K562 (cell line): ENCODE results near the gene IQGAP3. TPM values are rescaled to one million over a fixed set of nuclear protein-coding genes. Genes with fewer than 3 reads are reported as not detected.

Experiments used
- ATAC-seq: fragments of 200-7000 bp; cut with Tn5 transposase; 3 replicates; pipeline ENCODE4 v1.9.1; 2020; ENCODE audit warnings: moderate library complexity
- BruUV-seq: library from RNA; stranded (reverse); fragments of 400-500 nt; replicated peaks from 2 replicates; lab custom pipeline; 2021; lab: Mats Ljungman, UMichigan
- CTCF ChIA-PET: fragments of 300-600 bp; formaldehyde crosslinking; extraction: SDS; loops from one replicate; lab custom pipeline; 2021; ENCODE audit warnings: low intra/inter-chr PET ratio; lab: Yijun Ruan, JAX
- POLR2A ChIA-PET: fragments of 300-600, 350-650 bp; sonication (Branson Sonifier 250); formaldehyde crosslinking; extraction: SDS; loops from one replicate; lab custom pipeline; 2021; ENCODE audit warnings: antibody characterized with exemption, inconsistent platforms; lab: Yijun Ruan, JAX
- DNase-seq, 4 experiments: peaks; one replicate each; pipeline versions ENCODE4 v3.0.0 to v3.0.0-alpha.2; 2011 to 2018; ENCODE audit warnings: low spot score in 3 of 4, mixed read lengths in 3 of 4; ENCODE audit errors: extremely low read depth in 1 of 4
- FAIRE-seq: peaks from 2 replicates; lab custom pipeline; 2011; peaks lifted over from hg19 to GRCh38; lab: Jason Lieb, UNC
- H2AFZ ChIP-seq: 2 replicates; pipeline ENCODE4 v1.6.0; 2011; ENCODE audit warnings: low read depth, low read length, control low read depth, inconsistent platforms
- H3K27ac ChIP-seq: fragments of 200-600 bp; 3 replicates; pipeline ENCODE4 v1.8.0; 2011; ENCODE audit warnings: low read depth, mild to moderate bottlenecking, control low read depth, inconsistent platforms, low read length, moderate library complexity, mixed read lengths; ENCODE audit errors: extremely low read depth
- H3K27me3 ChIP-seq, 2 experiments: fragments of 300-600 bp in 1 of 2; 2 replicates in 1 of 2; 3 replicates in 1 of 2; pipeline versions ENCODE4 v1.6.0 to v1.8.0; 2011; ENCODE audit warnings: inconsistent platforms in 2 of 2, low read length in 2 of 2, mild to moderate bottlenecking in 1 of 2, mixed read lengths in 1 of 2, moderate library complexity in 1 of 2; ENCODE audit not compliant: control insufficient read depth in 2 of 2, insufficient read depth in 2 of 2
- H3K36me3 ChIP-seq: fragments of 300-600 bp; 3 replicates; pipeline ENCODE4 v1.8.0; 2011; ENCODE audit warnings: mild to moderate bottlenecking, low read length, inconsistent platforms; ENCODE audit not compliant: control insufficient read depth, insufficient read depth
- H3K4me1 ChIP-seq, 2 experiments: fragments of 200-600 bp in 1 of 2; replicated peaks in 1 of 2; 2 replicates in 1 of 2; 3 replicates in 1 of 2; pipeline versions ENCODE4 v1.5.1 to v1.8.0; 2011; ENCODE audit warnings: inconsistent platforms in 2 of 2, low read length in 2 of 2, mild to moderate bottlenecking in 1 of 2, mixed read lengths in 1 of 2, moderate library complexity in 1 of 2; ENCODE audit not compliant: control insufficient read depth in 2 of 2, insufficient read depth in 2 of 2
- H3K4me2 ChIP-seq: 2 replicates; pipeline ENCODE4 v1.6.1; 2011; ENCODE audit warnings: low read length, control low read depth, inconsistent platforms, mixed read lengths; ENCODE audit not compliant: insufficient read depth
- H3K4me3 ChIP-seq: fragments of 200-600 bp; sonication (generic), shearing (Covaris generic); 2 replicates; pipeline ENCODE4 v1.5.1; 2016; ENCODE audit warnings: control low read depth, inconsistent platforms
- H3K79me2 ChIP-seq: fragments of 200-600 bp; 3 replicates; pipeline ENCODE4 v1.8.0; 2011; ENCODE audit warnings: low read length, inconsistent platforms; ENCODE audit not compliant: control insufficient read depth, insufficient read depth
- H3K9ac ChIP-seq, 2 experiments: 2 replicates each; pipeline versions ENCODE4 v1.6.0 to v1.6.1; 2011; ENCODE audit warnings: low read depth in 2 of 2, low read length in 2 of 2, control low read depth in 1 of 2, inconsistent platforms in 1 of 2, mild to moderate bottlenecking in 1 of 2, mixed read lengths in 1 of 2; ENCODE audit not compliant: insufficient read depth in 1 of 2
- H3K9me1 ChIP-seq: one replicate; pipeline ENCODE4 v1.6.0; 2011; ENCODE audit warnings: inconsistent platforms, mild to moderate bottlenecking, low read length, moderate library complexity; ENCODE audit not compliant: control insufficient read depth, insufficient read depth
- H3K9me3 ChIP-seq: replicated peaks from 2 replicates; pipeline ENCODE4 v1.5.1; 2011; ENCODE audit warnings: low read depth, low read length, inconsistent platforms; ENCODE audit not compliant: control insufficient read depth, insufficient read depth
- H4K20me1 ChIP-seq: replicated peaks from 2 replicates; pipeline ENCODE4 v1.6.1; 2011; ENCODE audit warnings: low read length, inconsistent platforms, mixed read lengths; ENCODE audit not compliant: control insufficient read depth, insufficient read depth
- CBFB ChIP-seq: sonication (generic); formaldehyde crosslinking; IDR thresholded peaks from 2 replicates; pipeline ENCODE4 v1.4.0; 2020; ENCODE audit warnings: mild to moderate bottlenecking, missing genetic modification reagents
- CXXC5 ChIP-seq: fragments of 250-450 bp; sonication (Bioruptor Pico); IDR thresholded peaks from 2 replicates; pipeline ENCODE4 v1.8.0; 2022; ENCODE audit warnings: inconsistent platforms, mild to moderate bottlenecking, moderate library complexity
- ESRRA ChIP-seq: fragments of 450-650 bp; IDR thresholded peaks from 2 replicates; pipeline ENCODE4 v1.6.1; 2014; ENCODE audit warnings: low read depth, mild to moderate bottlenecking, moderate library complexity, borderline replicate concordance
- PHF20 ChIP-seq: fragments of 450-650 bp; IDR thresholded peaks from 2 replicates; pipeline ENCODE4 v1.6.1; 2018; ENCODE audit not compliant: partially characterized antibody
- POLR2A ChIP-seq: fragments of 450-650 bp; conservative IDR thresholded peaks from 2 replicates; pipeline ENCODE4 v1.6.1; 2016
- POU5F1 ChIP-seq: fragments of 150-350 bp; IDR thresholded peaks from 2 replicates; pipeline ENCODE4 v1.6.1; 2014; ENCODE audit warnings: borderline replicate concordance, low read length, low read depth, mild to moderate bottlenecking; ENCODE audit not compliant: partially characterized antibody
- TAF1 ChIP-seq: IDR thresholded peaks from 2 replicates; pipeline ENCODE4 v1.6.1; 2011; ENCODE audit warnings: mild to moderate bottlenecking, low read length, moderate library complexity; ENCODE audit not compliant: insufficient read depth, control insufficient read depth, severe bottlenecking; ENCODE audit errors: extremely low read depth
- ZNF57 ChIP-seq: fragments of 450-650 bp; formaldehyde crosslinking; IDR thresholded peaks from 2 replicates; pipeline ENCODE4 v1.4.0; 2020; ENCODE audit warnings: mild to moderate bottlenecking, moderate library complexity
- ZNF583 ChIP-seq: fragments of 250-450 bp; sonication (Bioruptor Pico); IDR thresholded peaks from 2 replicates; pipeline ENCODE4 v1.4.0; 2020
- WGBS: fragments of 100-300 bp; shearing (Covaris generic); methylation state at CpG from one replicate; pipeline ENCODE4 v1.1.6; 2016; ENCODE audit warnings: low coverage, mixed read lengths; ENCODE audit not compliant: insufficient coverage; ENCODE audit errors: missing lambda C conversion rate; 5-methylcytosine and 5-hydroxymethylcytosine counted together
- in situ Hi-C: fragments of 300-500 bp; cut with MboI; formaldehyde crosslinking; loops from 4 replicates; pipeline ENCODE4 v1.15.0; 2018; ENCODE audit warnings: inconsistent platforms, mixed read lengths
- intact Hi-C: fragments of 100-400 bp; cut with micrococcal nuclease; formaldehyde crosslinking; loops from 2 replicates; pipeline ENCODE4 v1.14.2; 2022
- polyA plus RNA-seq, 8 experiments: library from polyadenylated mRNA; depleted of rRNA in 4 of 8; stranded (reverse) in 5 of 8; unstranded in 3 of 8; fragments of >200 nt; fragmentation: Nextera tagmentation in 2 of 8; fragmentation: Illumina TruSeq in 1 of 8; extraction: Ambion mirVana in 2 of 8; extraction: Trizol in 1 of 8; gene quantifications; 2 replicates each; pipeline versions ENCODE4 v1.2.1 to v1.2.3, GENCODE V29; 2011 to 2014; ENCODE audit warnings: inconsistent platforms in 1 of 8, missing spikeins in 1 of 8
- total RNA-seq, 7 experiments: library from RNA; depleted of rRNA in 6 of 7; stranded (reverse); fragments of >200 nt in 6 of 7; fragmentation: Illumina TruSeq in 2 of 7; extraction: Trizol in 2 of 7; gene quantifications; 2 replicates each; pipeline versions ENCODE4 v1.2.1 to v1.2.3, GENCODE V29; 2011 to 2021; ENCODE audit warnings: low replicate concordance in 1 of 7
- TF ChIP-seq, protein P1 (sequence below), 2 experiments: fragments of 450-650 bp; conservative IDR thresholded peaks; 2 replicates each; pipeline ENCODE4 v1.6.1; 2017; ENCODE audit warnings: mild to moderate bottlenecking in 2 of 2, moderate library complexity in 2 of 2
- TF ChIP-seq, protein P2 (sequence below): sonication (generic); formaldehyde crosslinking; IDR thresholded peaks from 2 replicates; pipeline ENCODE4 v1.4.0; 2020; ENCODE audit warnings: mild to moderate bottlenecking, missing genetic modification reagents
- TF ChIP-seq, protein P3 (sequence below): sonication (generic); formaldehyde crosslinking; IDR thresholded peaks from 2 replicates; pipeline ENCODE4 v1.8.0; 2022; ENCODE audit warnings: mild to moderate bottlenecking, missing genetic modification reagents, borderline replicate concordance

IQGAP3 gene
- total and polyA plus RNA-seq, 9 of the 15 experiments (the other 6 are each of a cell fraction or from before 2014, with no cell fraction given): 1.4 to 16.6 (median 11.9) TPM

DNA sequence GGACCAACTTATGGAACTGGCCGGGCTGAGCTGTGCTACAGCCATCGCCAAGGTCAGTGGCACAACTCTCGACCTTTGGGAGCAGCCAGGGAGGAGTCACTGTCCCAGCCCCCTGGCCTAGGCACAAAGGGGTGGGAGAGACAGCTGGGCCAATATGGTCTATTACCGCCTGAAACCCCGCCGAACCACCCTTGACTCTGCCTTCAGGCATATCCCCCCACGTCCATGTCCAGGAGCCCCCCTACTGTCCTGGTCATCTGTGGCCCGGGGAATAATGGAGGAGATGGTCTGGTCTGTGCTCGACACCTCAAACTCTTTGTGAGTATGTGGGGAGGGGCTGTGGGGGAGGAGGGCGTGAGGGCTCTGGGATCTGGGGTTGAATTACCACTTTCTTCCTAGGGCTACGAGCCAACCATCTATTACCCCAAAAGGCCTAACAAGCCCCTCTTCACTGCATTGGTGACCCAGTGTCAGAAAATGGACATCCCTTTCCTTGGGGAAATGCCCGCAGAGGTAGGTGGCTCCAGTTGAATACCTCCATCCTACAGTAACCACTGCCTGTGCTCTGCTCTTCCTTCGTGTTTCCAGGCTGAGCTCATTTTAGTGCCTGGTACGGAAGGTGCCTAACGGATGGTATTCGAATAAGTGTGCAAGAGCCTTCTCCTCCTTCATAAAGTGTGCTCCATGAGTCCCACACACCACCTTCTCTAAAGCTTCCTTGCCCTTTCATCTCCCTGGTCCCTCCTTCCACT is 20.0 kb upstream of the IQGAP3 start (continued):
- TF ChIP-seq ZNF57: no peak

- Histone ChIP-seq H3K79me2 (peaks cover 21% of the 10 kb centered on the region), H3K27me3 (no peaks in the 10 kb centered on the region), H3K36me3 (peaks cover 45% of the 10 kb centered on the region), H4K20me1 (no peaks in the 10 kb centered on the region), H3K27ac (peak within 1 kb of the TSS; percentile 92), H3K9me3 (no peaks in the 10 kb centered on the region), H3K4me2 (peak within 1 kb of the TSS; percentile 96), H3K4me3 (peak within 1 kb of the TSS; percentile 88), H3K4me1 (peaks cover 7 to 15% of the 10 kb centered on the region in 2 experiments; a peak in 4 of 5 replicates), H2AFZ (peak within 1 kb of the TSS; percentile 95), H3K9ac (peak within 1 kb of the TSS; percentile 88 to 93), H3K9me1 (no peaks in the 10 kb centered on the region)
- BruUV-seq: no TSS peak
- ATAC-seq: peak; percentile 94
- no peak for FAIRE-seq
- intact Hi-C loops (no loop called here), in situ Hi-C loops (no loop called here)
- DNase-seq: peak; percentile 88 to 93 (median 93)
- WGBS: 2% methylated on average over 49 of the region's 60 CpGs
- ChIA-PET POLR2A (interaction anchor here (0.6 to 2.6 kb wide), 15 partner anchors 9 to 336 kb away, joined by 3 to 16 read pairs (median 5); partner anchors contain the start of genes GPATCH4 and TTC24), CTCF (interaction anchor here (0.6 kb wide), 1 partner anchor 140 kb away, joined by 3 read pairs; no protein-coding TSS in a partner anchor)
- TF ChIP-seq POLR2A (peak; percentile 90), TAF1 (peak; percentile 81), CXXC5 (CRISPR knock-in tag) (peak; percentile 68), POU5F1 (no peak), ESRRA (peak; percentile 59; the same call in 1 of the 2 replicates), ZNF583 (CRISPR knock-in tag) (0 out of 2 replicates have a peak, but pooled peaks have one; percentile 41), PHF20 (peak; percentile 5), CBFB (CRISPR knock-in tag) (0 out of 2 replicates have a peak, but pooled peaks have one; percentile 27)
- TF ChIP-seq, protein P1, sequence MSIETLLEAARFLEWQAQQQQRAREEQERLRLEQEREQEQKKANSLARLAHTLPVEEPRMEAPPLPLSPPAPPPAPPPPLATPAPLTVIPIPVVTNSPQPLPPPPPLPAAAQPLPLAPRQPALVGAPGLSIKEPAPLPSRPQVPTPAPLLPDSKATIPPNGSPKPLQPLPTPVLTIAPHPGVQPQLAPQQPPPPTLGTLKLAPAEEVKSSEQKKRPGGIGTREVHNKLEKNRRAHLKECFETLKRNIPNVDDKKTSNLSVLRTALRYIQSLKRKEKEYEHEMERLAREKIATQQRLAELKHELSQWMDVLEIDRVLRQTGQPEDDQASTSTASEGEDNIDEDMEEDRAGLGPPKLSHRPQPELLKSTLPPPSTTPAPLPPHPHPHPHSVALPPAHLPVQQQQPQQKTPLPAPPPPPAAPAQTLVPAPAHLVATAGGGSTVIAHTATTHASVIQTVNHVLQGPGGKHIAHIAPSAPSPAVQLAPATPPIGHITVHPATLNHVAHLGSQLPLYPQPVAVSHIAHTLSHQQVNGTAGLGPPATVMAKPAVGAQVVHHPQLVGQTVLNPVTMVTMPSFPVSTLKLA (conservative IDR thresholded peaks at IDR 0.05): peak; percentile 54 to 83
- TF ChIP-seq, protein P2, sequence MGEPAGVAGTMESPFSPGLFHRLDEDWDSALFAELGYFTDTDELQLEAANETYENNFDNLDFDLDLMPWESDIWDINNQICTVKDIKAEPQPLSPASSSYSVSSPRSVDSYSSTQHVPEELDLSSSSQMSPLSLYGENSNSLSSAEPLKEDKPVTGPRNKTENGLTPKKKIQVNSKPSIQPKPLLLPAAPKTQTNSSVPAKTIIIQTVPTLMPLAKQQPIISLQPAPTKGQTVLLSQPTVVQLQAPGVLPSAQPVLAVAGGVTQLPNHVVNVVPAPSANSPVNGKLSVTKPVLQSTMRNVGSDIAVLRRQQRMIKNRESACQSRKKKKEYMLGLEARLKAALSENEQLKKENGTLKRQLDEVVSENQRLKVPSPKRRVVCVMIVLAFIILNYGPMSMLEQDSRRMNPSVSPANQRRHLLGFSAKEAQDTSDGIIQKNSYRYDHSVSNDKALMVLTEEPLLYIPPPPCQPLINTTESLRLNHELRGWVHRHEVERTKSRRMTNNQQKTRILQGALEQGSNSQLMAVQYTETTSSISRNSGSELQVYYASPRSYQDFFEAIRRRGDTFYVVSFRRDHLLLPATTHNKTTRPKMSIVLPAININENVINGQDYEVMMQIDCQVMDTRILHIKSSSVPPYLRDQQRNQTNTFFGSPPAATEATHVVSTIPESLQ (CRISPR knock-in tag): 0 out of 2 replicates have a peak, but pooled peaks have one; percentile 65
- TF ChIP-seq, protein P3, sequence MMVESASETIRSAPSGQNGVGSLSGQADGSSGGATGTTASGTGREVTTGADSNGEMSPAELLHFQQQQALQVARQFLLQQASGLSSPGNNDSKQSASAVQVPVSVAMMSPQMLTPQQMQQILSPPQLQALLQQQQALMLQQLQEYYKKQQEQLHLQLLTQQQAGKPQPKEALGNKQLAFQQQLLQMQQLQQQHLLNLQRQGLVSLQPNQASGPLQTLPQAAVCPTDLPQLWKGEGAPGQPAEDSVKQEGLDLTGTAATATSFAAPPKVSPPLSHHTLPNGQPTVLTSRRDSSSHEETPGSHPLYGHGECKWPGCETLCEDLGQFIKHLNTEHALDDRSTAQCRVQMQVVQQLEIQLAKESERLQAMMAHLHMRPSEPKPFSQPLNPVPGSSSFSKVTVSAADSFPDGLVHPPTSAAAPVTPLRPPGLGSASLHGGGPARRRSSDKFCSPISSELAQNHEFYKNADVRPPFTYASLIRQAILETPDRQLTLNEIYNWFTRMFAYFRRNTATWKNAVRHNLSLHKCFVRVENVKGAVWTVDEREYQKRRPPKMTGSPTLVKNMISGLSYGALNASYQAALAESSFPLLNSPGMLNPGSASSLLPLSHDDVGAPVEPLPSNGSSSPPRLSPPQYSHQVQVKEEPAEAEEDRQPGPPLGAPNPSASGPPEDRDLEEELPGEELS (CRISPR knock-in tag): 0 out of 2 replicates have a peak, but pooled peaks have one; percentile 27
Measured at GRCh38 chr1:156591432-156592157, 19.2 kb upstream of the IQGAP3 start, which contains the start of gene NAXE. Gene NAXE (plus strand): TSS chr1:156591776. CDS start chr1:156591805, 29 bp downstream.
